Right lobe of liver (tissue), 6 donors: ENCODE measurements around the gene TGFB1. TPM values are rescaled to one million over a fixed set of nuclear protein-coding genes. Genes with fewer than 3 reads are reported as not detected.
A peak's percentile ranks its signal among the peaks of the same experiment; 100 is the strongest.

ENCODE experiments used
- ATAC-seq, 4 donors: fragments of 200-7000 bp; cut with Tn5 transposase; one replicate each; pipeline ENCODE4 v1.9.1; 2020; ENCODE audit warnings: mild to moderate bottlenecking in 4 of 4, moderate library complexity in 4 of 4
- DNase-seq, 3 donors: peaks; one replicate each; pipeline ENCODE4 v3.0.0-alpha.2; 2020
- H3K27ac ChIP-seq, 3 donors: fragments of 200-600 bp; one replicate each; pipeline ENCODE4 v1.8.0; 2022
- H3K27me3 ChIP-seq, 2 donors: fragments of 200-600 bp; one replicate each; pipeline ENCODE4 v1.8.0; 2022
- H3K36me3 ChIP-seq, 4 donors: fragments of 200-600 bp; sonication (generic) in 1 of 4; one replicate each; pipeline versions ENCODE4 v1.5.1 to v1.8.0; 2017 to 2022; ENCODE audit warnings: control low read depth in 1 of 4
- H3K4me1 ChIP-seq, 4 donors: fragments of 200-600 bp; sonication (generic) in 1 of 4; one replicate each; pipeline versions ENCODE4 v1.5.1 to v1.8.0; 2017 to 2022; ENCODE audit warnings: control low read depth in 1 of 4
- H3K4me3 ChIP-seq, 3 donors: fragments of 200-600 bp; one replicate each; pipeline ENCODE4 v1.8.0; 2022
- H3K9me3 ChIP-seq, 4 donors: fragments of 200-600 bp; sonication (generic) in 1 of 4; one replicate each; pipeline versions ENCODE4 v1.5.1 to v1.8.0; 2017 to 2022; ENCODE audit warnings: control low read depth in 1 of 4
- POLR2A ChIP-seq: fragments of 450-650 bp; IDR thresholded peaks from one replicate; pipeline ENCODE4 v1.6.1; 2017; ENCODE audit warnings: antibody characterized with exemption, mild to moderate bottlenecking
- WGBS: methylation state at CpG from one replicate; pipeline ENCODE4 v1.1.6; 2018; ENCODE audit warnings: low coverage, low lambda C conversion rate; ENCODE audit not compliant: insufficient coverage; ENCODE audit errors: missing lambda C conversion rate; 5-methylcytosine and 5-hydroxymethylcytosine counted together
- intact Hi-C, 2 donors: fragments of 100-400 bp; cut with DNase I; formaldehyde crosslinking; loops; one replicate each; pipeline versions ENCODE4 v1.11.2 to v1.14.1; 2022
- total RNA-seq, 6 experiments: library from RNA; depleted of rRNA in 2 of 6; stranded (reverse); fragments of >200 nt in 2 of 6; fragmentation: NEBNext Ultra II Directional in 3 of 6; extraction: Animal tissue kit (Norgen Biotek cat#: 25700) in 3 of 6; gene quantifications; one replicate each; pipeline versions ENCODE4 v1.1.0 to v1.2.4, GENCODE V29; 2016 to 2023
- TF ChIP-seq, protein P1 (sequence below), 4 donors: fragments of 200-600 bp in 3 of 4; fragments of 450-650 bp in 1 of 4; IDR thresholded peaks; one replicate each; pipeline versions ENCODE4 v1.5.1 to v1.8.0; 2016 to 2022; ENCODE audit warnings: antibody characterized with exemption in 4 of 4, mild to moderate bottlenecking in 2 of 4
- donor health status: DM: no; HTN: yes; CAD: no.
- donor health status: DM: no; HTN: no; CAD: no.
- donor health status: DM: no; HTN: no; CAD: no.
- donor health status: DM: no; HTN: yes; CAD: no.
- donor health status: DM: no; HTN: yes; CAD: no.

Gene TGFB1
- total RNA-seq, 6 experiments from 2014 or later: 4.9 to 19.1 (median 8.5) TPM

DNA sequence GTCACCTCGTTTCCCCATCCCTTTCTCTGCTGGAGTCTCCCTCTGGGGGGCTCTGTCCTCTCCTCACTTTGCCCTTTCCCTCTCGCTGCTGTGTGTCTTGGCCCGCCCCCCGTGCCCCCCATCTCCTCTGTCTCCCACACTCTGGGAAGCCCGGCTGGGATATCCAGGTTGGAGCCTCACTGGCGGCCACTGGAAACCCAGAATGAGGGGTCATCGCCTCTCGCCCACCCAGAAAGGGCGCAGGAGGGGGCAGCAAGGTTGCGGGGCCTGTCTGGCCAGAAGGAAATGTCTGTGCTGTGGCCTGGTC lies 28.1 kb downstream of the TGFB1 start:
- intact Hi-C loops: no loop called here
- Histone ChIP-seq H3K27me3 (no peaks in the 10 kb centered on the region), H3K27ac (peak overlapping the region in 2 of 3 donors; percentile 8 to 59), H3K9me3 (no peaks in the 10 kb centered on the region), H3K4me3 (no peak overlapping the region), H3K4me1 (peaks cover 0 to 22% (median 5%) of the 10 kb centered on the region in 4 donors), H3K36me3 (no peaks in the 10 kb centered on the region)
- TF ChIP-seq, protein P1, sequence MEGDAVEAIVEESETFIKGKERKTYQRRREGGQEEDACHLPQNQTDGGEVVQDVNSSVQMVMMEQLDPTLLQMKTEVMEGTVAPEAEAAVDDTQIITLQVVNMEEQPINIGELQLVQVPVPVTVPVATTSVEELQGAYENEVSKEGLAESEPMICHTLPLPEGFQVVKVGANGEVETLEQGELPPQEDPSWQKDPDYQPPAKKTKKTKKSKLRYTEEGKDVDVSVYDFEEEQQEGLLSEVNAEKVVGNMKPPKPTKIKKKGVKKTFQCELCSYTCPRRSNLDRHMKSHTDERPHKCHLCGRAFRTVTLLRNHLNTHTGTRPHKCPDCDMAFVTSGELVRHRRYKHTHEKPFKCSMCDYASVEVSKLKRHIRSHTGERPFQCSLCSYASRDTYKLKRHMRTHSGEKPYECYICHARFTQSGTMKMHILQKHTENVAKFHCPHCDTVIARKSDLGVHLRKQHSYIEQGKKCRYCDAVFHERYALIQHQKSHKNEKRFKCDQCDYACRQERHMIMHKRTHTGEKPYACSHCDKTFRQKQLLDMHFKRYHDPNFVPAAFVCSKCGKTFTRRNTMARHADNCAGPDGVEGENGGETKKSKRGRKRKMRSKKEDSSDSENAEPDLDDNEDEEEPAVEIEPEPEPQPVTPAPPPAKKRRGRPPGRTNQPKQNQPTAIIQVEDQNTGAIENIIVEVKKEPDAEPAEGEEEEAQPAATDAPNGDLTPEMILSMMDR (IDR thresholded peaks at IDR 0.05): no peak
- no peak for TF ChIP-seq POLR2A
- ATAC-seq: no peak
- DNase-seq: no peak
- 5% methylated on average over 6 of the region's 10 CpGs for WGBS

DNA sequence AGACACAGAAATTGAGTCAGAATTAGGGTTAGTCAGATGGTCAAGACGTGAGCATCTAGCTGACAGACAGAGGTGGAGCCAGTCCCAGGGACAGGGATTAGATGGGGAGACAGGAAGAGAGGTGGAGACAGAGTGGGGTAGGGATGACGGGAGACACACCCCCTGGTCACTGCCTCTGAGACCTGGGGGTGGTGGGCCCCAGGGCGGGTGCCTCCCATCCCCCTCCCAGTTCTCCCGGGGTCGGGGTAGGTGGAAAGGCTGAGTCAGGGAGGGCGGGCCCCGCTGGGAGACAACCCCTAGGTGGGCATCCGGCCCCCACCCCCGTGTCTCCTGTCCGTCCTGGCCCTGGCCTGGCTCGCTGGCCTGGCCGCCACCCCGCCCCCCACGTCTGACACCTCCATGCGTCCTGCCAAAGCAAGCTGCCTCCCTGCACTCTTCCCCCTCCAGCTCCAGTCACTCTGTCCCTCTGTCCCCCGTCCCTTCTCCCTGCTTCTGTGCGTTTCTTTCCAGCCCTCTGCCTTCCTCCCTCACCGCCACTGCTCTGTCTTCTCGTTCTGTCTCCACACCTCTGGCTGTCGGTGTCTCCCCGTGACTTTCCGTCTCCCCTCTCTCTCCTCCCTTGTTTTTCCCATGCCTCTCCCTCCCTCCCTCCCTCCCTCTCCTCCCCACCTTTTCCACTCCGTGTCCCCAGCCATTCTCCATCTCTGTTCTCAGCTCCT lies 28.6 kb downstream of the TGFB1 start:
- Histone ChIP-seq H3K27me3 (no peaks in the 10 kb centered on the region), H3K4me1 (peaks cover 0 to 22% (median 5%) of the 10 kb centered on the region in 4 donors), H3K36me3 (no peaks in the 10 kb centered on the region), H3K27ac (peak overlapping the region in 2 of 3 donors; percentile 36 to 66), H3K9me3 (no peaks in the 10 kb centered on the region), H3K4me3 (no peak overlapping the region)
- intact Hi-C loops: no loop called here
- ATAC-seq (peak; percentile 34 to 56 (median 46)), DNase-seq (peak in 2 of 3 donors; percentile 65 to 85)
- TF ChIP-seq, protein P1 (IDR thresholded peaks at IDR 0.05): no peak
- no peak for TF ChIP-seq POLR2A
- 9% methylated on average over 16 of the region's 23 CpGs for WGBS

GRCh38 chr19:41324231-41324702 lies 29.5 kb downstream of the TGFB1 start:
- DNase-seq (no peak), ATAC-seq (no peak)
- H3K27ac ChIP-seq: peak overlapping the region in 2 of 3 donors; percentile 36 to 66
- WGBS: 52% methylated on average over 3 of the region's 7 CpGs
- intact Hi-C loops: no loop called here
- peaks cover 0 to 3% (median 0%) of the 10 kb centered on the region in 4 donors for H3K36me3 ChIP-seq
- H3K27me3 ChIP-seq: no peaks in the 10 kb centered on the region
- H3K9me3 ChIP-seq: no peaks in the 10 kb centered on the region
- peaks cover 0 to 22% (median 5%) of the 10 kb centered on the region in 4 donors for H3K4me1 ChIP-seq
- TF ChIP-seq, protein P1 (IDR thresholded peaks at IDR 0.05): no peak
- TF ChIP-seq POLR2A: no peak
- no peak overlapping the region for H3K4me3 ChIP-seq

- ATAC-seq: peak in 1 of 4 donors; percentile 20
- DNase-seq: peak in 2 of 3 donors; percentile 41 to 50
- peaks cover 0 to 22% (median 5%) of the 10 kb centered on the region in 4 donors for H3K4me1 ChIP-seq
Observed at GRCh38 chr19:41323430-41324125, 30.1 kb downstream of the TGFB1 start.

GRCh38 chr19:41323023-41323422 lies 30.7 kb downstream of the TGFB1 start:
- H3K4me3 ChIP-seq: no peak overlapping the region

More at GRCh38 chr19:41323430-41324125, 30.1 kb downstream of the TGFB1 start:
- Histone ChIP-seq H3K27me3 (no peaks in the 10 kb centered on the region), H3K9me3 (no peaks in the 10 kb centered on the region), H3K4me3 (no peak overlapping the region), H3K36me3 (peaks cover 0 to 10% (median 2%) of the 10 kb centered on the region in 4 donors), H3K27ac (peak overlapping the region in 2 of 3 donors; percentile 19 to 66)
- TF ChIP-seq POLR2A: no peak
- 50% methylated on average over 4 of the region's 16 CpGs for WGBS
- intact Hi-C loops: no loop called here

More at GRCh38 chr19:41323023-41323422, 30.7 kb downstream of the TGFB1 start:
- peaks cover 0 to 10% (median 3%) of the 10 kb centered on the region in 4 donors for H3K36me3 ChIP-seq
- no peaks in the 10 kb centered on the region for H3K27me3 ChIP-seq
- H3K9me3 ChIP-seq: no peaks in the 10 kb centered on the region
- intact Hi-C loops: no loop called here
- ATAC-seq (no peak), DNase-seq (peak in 2 of 3 donors; percentile 33 to 53)
- H3K27ac ChIP-seq: peak overlapping the region in 1 of 3 donors; percentile 57
- H3K4me1 ChIP-seq: peaks cover 0 to 22% (median 5%) of the 10 kb centered on the region in 4 donors
- no peak for TF ChIP-seq POLR2A
- TF ChIP-seq, protein P1 (IDR thresholded peaks at IDR 0.05): no peak
- WGBS: 12% methylated on average over 5 of the region's 7 CpGs
